Progenitor cell of endocrine pancreas (in vitro differentiated cells): ENCODE data around the gene ATG9A. TPM values are rescaled to one million over a fixed set of nuclear protein-coding genes. Genes with fewer than 3 reads are reported as not detected.
A peak's percentile ranks its signal among the peaks of the same experiment; 100 is the strongest.

Experiments
- DNase-seq: peaks from one replicate; pipeline ENCODE4 v3.0.0; 2021; ENCODE audit warnings: low spot score; ENCODE audit not compliant: unreplicated experiment
- H3K27ac Mint-ChIP-seq: 2 replicates; pipeline ENCODE4 v1.8.0; 2021; ENCODE audit warnings: mild to moderate bottlenecking, moderate library complexity, mixed read lengths
- H3K27me3 Mint-ChIP-seq: 2 replicates; pipeline ENCODE4 v1.8.0; 2021; ENCODE audit warnings: mixed read lengths
- H3K36me3 Mint-ChIP-seq: 2 replicates; pipeline ENCODE4 v1.8.0; 2022; ENCODE audit warnings: mixed read lengths; ENCODE audit not compliant: insufficient read depth
- H3K4me1 Mint-ChIP-seq: 2 replicates; pipeline ENCODE4 v1.8.0; 2021; ENCODE audit warnings: low read depth, mixed read lengths
- H3K4me3 Mint-ChIP-seq: 2 replicates; pipeline ENCODE4 v1.8.0; 2021; ENCODE audit warnings: low read depth, mild to moderate bottlenecking, moderate library complexity, mixed read lengths
- H3K9me3 Mint-ChIP-seq: 2 replicates; pipeline ENCODE4 v1.8.0; 2021; ENCODE audit warnings: low read depth, mixed read lengths
- long read RNA-seq: library from polyadenylated mRNA; unstranded; transcript quantifications from one replicate; pipeline ENCODE4 v2.0.0, GENCODE V29; 2020
- total RNA-seq: library from RNA; stranded (reverse); gene quantifications from 2 replicates; pipeline ENCODE4 v1.2.1, GENCODE V29; 2021
- TF ChIP-seq, protein P1 (sequence below): fragments of 200-600 bp; sonication (generic); IDR thresholded peaks from one replicate; pipeline ENCODE4 v1.5.0; 2021; ENCODE audit warnings: antibody characterized with exemption, mild to moderate bottlenecking; ENCODE audit not compliant: unreplicated experiment

The ATG9A gene, protein sequence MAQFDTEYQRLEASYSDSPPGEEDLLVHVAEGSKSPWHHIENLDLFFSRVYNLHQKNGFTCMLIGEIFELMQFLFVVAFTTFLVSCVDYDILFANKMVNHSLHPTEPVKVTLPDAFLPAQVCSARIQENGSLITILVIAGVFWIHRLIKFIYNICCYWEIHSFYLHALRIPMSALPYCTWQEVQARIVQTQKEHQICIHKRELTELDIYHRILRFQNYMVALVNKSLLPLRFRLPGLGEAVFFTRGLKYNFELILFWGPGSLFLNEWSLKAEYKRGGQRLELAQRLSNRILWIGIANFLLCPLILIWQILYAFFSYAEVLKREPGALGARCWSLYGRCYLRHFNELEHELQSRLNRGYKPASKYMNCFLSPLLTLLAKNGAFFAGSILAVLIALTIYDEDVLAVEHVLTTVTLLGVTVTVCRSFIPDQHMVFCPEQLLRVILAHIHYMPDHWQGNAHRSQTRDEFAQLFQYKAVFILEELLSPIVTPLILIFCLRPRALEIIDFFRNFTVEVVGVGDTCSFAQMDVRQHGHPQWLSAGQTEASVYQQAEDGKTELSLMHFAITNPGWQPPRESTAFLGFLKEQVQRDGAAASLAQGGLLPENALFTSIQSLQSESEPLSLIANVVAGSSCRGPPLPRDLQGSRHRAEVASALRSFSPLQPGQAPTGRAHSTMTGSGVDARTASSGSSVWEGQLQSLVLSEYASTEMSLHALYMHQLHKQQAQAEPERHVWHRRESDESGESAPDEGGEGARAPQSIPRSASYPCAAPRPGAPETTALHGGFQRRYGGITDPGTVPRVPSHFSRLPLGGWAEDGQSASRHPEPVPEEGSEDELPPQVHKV
- 40.6 and 43.6 TPM in 2 replicates for total RNA-seq
- long read RNA-seq, transcript ATG9A-202 (15 exons, 3,799 nt): major isoform, 5 of 24 reads
- long read RNA-seq, partial matches to known transcripts: 6 of 24 reads
- long read RNA-seq, other reads (novel, unspliced or antisense): 9 of 24 reads

DNA sequence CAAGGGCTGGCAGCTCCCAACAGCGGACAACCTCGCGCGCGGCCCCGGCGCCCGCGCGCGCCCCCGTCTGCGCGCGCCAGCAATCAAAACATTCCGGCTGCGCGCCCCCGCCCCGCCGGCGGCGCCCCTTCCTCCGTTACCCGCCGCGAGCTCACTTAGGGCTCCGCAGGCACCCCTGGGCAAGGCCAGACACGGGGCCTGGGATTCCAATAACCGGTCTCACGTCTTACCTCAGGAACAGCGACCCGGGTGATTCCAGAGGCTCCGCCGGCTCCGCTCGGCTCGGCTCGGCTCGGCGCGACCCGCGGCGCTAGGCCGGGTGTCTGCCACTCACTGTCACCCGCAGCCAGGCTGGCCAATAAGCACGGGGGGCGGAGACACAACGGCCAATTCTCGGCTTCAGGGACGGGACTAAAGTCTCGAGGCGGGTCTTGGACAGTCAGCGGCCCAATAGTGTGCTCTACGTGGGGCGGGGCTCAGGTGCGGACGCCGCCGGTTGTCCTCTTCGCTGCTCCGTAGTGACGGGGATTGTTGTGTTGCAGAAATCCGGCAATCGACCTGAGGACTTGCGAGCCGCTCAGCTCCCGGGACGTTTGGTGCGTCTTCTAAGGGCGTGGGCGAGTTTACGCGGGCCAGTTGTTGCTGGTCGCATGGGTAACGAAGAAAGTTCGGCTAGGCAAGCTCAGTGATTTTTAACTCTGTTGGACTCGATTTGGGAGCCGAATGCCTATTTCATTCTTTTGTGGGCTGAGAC lies at the start of gene ATG9A, which contains the start of gene ANKZF1:
TSS of gene ATG9A (minus strand) at position 332 of the 754 bp plus-strand sequence. CDS start 1,612 bp downstream, outside the sequence.
TSS of gene ANKZF1 (plus strand) at position 502 of the 754 bp plus-strand sequence. CDS start 452 bp downstream, outside the sequence.
- peaks cover 15% of the 10 kb centered on the region for H3K36me3 Mint-ChIP-seq
- H3K27me3 Mint-ChIP-seq: no peaks in the 10 kb centered on the region
- H3K4me1 Mint-ChIP-seq: peaks cover 18% of the 10 kb centered on the region
- H3K4me3 Mint-ChIP-seq: peak within 1 kb of the TSS; percentile 98
- H3K9me3 Mint-ChIP-seq: no peaks in the 10 kb centered on the region
- TF ChIP-seq, protein P1, sequence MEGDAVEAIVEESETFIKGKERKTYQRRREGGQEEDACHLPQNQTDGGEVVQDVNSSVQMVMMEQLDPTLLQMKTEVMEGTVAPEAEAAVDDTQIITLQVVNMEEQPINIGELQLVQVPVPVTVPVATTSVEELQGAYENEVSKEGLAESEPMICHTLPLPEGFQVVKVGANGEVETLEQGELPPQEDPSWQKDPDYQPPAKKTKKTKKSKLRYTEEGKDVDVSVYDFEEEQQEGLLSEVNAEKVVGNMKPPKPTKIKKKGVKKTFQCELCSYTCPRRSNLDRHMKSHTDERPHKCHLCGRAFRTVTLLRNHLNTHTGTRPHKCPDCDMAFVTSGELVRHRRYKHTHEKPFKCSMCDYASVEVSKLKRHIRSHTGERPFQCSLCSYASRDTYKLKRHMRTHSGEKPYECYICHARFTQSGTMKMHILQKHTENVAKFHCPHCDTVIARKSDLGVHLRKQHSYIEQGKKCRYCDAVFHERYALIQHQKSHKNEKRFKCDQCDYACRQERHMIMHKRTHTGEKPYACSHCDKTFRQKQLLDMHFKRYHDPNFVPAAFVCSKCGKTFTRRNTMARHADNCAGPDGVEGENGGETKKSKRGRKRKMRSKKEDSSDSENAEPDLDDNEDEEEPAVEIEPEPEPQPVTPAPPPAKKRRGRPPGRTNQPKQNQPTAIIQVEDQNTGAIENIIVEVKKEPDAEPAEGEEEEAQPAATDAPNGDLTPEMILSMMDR: no peak
- DNase-seq: peak; percentile 97
- H3K27ac Mint-ChIP-seq: peak within 1 kb of the TSS; percentile 99

DNA sequence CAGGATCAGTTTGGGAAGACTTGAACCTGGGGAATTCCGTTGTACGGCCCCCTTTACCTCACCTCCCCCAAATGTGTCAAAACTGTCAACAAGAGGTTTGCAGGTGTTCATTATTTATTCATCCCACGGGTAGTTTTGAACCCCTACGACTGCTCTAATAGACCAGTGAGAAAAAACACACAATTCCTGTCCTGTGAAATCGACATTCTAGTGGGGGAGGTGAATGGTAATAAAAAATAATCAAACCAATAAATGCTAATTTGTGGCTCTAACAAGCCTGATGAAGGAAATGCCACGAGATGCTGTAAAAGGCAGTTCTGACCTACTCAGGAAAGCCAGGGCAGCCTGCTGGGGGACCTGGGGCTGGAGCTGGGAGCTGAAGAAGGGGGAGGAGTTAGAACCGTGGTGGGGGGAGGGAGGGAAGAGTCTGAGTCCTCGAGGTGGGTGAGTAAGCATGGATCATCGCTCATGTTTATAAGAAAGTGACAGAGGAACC lies 49.3 kb upstream of the ATG9A start:
- TF ChIP-seq, protein P1: no peak
- Mint-ChIP-seq H3K36me3 (peaks cover 4% of the 10 kb centered on the region), H3K27ac (peak overlapping the region; percentile 98), H3K9me3 (no peaks in the 10 kb centered on the region), H3K4me1 (peaks cover 22% of the 10 kb centered on the region), H3K4me3 (peak overlapping the region; percentile 84), H3K27me3 (peaks cover 4% of the 10 kb centered on the region)
- DNase-seq: no peak

DNA sequence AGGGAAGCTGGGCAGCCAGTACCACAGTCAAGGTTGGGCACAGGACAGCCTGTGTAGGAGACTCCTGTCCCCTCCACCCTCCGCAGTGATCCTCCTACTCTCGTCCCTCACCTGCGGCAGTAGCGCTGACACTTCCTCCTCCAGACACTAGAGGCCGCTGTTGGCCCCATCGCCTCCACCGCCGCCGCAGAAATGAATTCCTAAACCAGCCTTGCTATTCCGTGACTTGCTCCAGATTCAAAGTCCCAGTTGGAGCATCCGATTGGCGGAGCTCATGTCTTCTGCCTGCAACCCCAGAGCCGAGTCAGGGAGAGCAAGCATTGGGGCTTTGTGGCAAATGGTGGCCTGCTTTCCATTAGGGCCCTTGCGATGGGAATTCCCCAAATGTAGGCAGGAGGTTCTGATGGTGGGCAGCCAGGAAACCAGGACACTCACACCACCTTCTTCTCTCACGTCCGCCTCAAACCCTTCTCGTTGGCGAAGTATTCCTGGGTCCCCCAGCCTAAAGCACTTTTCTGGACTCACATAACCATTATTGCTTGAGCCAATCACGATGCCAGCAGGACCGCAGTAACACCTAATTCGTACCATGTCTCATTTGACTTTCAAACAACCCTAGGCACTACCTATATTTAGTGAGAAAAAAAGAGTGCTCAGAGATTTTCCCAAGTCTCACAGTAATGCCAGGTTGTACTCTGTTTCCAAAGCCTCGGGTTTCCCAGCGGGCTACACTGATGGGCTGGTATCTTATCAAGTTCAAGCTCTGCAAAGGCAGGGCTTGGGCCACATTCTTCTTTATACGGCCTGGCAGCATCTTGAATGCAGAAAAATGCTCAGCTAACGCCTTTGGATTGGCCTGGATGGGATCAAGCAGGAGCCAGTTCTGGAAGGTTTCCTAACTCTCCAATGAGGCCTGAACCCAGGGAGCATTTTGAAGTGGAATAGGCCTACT lies 48.5 kb upstream of the ATG9A start:
- TF ChIP-seq, protein P1: peak; percentile 99
- Mint-ChIP-seq H3K4me1 (peaks cover 22% of the 10 kb centered on the region), H3K27me3 (peaks cover 4% of the 10 kb centered on the region), H3K4me3 (peak overlapping the region; percentile 84), H3K36me3 (peaks cover 2% of the 10 kb centered on the region), H3K27ac (peak overlapping the region; percentile 98), H3K9me3 (no peaks in the 10 kb centered on the region)
- DNase-seq: peak; percentile 73

DNA sequence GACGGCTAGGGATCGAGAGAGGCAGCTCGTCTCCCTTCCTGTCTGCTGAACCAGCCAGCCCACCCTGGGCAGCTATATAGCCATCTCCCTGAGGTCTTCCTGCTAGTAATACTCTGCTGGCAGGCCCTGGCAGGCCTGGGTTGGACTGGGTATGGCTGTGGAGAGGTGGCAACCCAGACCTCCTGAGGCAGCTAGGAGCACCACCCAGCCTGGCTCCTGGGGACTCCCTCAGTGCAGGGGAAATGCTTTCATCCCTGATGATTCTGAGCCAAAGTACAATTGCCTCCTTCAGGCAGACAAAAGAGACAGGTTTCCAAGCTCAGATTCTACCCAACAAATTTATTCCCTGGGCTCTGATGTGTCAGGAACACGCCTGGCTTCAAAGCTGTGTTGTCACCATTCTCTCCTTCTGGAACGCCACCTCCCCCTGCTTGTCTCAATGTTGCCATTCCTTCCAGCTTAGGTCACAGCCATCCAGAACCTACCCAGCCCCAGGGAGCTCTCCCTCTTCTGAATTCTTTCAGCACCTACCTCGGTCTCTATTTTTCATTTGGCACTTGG lies 45.0 kb upstream of the ATG9A start:
- H3K27me3 Mint-ChIP-seq: peaks cover 19% of the 10 kb centered on the region
- H3K9me3 Mint-ChIP-seq: no peaks in the 10 kb centered on the region
- no peak overlapping the region for H3K4me3 Mint-ChIP-seq
- H3K4me1 Mint-ChIP-seq: peaks cover 15% of the 10 kb centered on the region
- H3K36me3 Mint-ChIP-seq: no peaks in the 10 kb centered on the region
- DNase-seq: no peak
- TF ChIP-seq, protein P1: no peak
- peak overlapping the region; percentile 51 for H3K27ac Mint-ChIP-seq
